ENCODE data around the gene NDOR1.

Gene NDOR1

GRCh38 chr9:137221506-137222111 is 16.1 kb downstream of the NDOR1 start:
- peak; percentile 23 for DNase-seq

- DNase-seq, result peak; percentile 59
Measured at GRCh38 chr9:137222190-137223077, 16.9 kb downstream of the NDOR1 start, which contains the start of gene RNF208. TSS of gene RNF208 (minus strand) at chr9:137222240. CDS start at chr9:137221212, 1,028 bp downstream.

GRCh38 chr9:137223078-137223970 is 17.8 kb downstream of the NDOR1 start:
- DNase-seq, result peak; percentile 99

GRCh38 chr9:137224830-137225694 is 19.6 kb downstream of the NDOR1 start, which contains the start of gene CYSRT1:
TSS of gene CYSRT1 (plus strand) at chr9:137225174. CDS start at chr9:137225622, 448 bp downstream.
- DNase-seq, result no peak

GRCh38 chr9:137225699-137226331 is 20.3 kb downstream of the NDOR1 start:
- no peak for DNase-seq

GRCh38 chr9:137226338-137227053 is 21.0 kb downstream of the NDOR1 start:
- no peak for DNase-seq

- DNase-seq, result peak; percentile 90
Measured at GRCh38 chr9:137227054-137227852, 21.8 kb downstream of the NDOR1 start, which contains the start of gene RNF224. TSS of gene RNF224 (plus strand) at chr9:137227502. CDS start at chr9:137228336, 834 bp downstream.

- DNase-seq, result no peak
Measured at GRCh38 chr9:137227853-137228505, 22.5 kb downstream of the NDOR1 start.

- no peak for DNase-seq
Measured at GRCh38 chr9:137228506-137228967, 23.0 kb downstream of the NDOR1 start.

- no peak for DNase-seq
Measured at GRCh38 chr9:137228968-137229896, 23.7 kb downstream of the NDOR1 start.

GRCh38 chr9:137229903-137230704 is 24.6 kb downstream of the NDOR1 start:
- no peak for DNase-seq

GRCh38 chr9:137230705-137231371 is 25.3 kb downstream of the NDOR1 start, which contains the start of gene SLC34A3:
TSS of gene SLC34A3 (plus strand) at chr9:137230901. CDS start at chr9:137231703, 802 bp downstream.
- DNase-seq, result no peak

GRCh38 chr9:137231372-137232039 is 26.0 kb downstream of the NDOR1 start:
- no peak for DNase-seq

- no peak for DNase-seq
Measured at GRCh38 chr9:137232101-137232500, 26.6 kb downstream of the NDOR1 start.

- no peak for DNase-seq
Measured at GRCh38 chr9:137232510-137232909, 27.0 kb downstream of the NDOR1 start.
